GM13976 (cell line): ENCODE measurements around the gene KLHDC4.

ENCODE experiments used
- DNase-seq: peaks from one replicate; pipeline ENCODE4 v3.0.0; 2012; ENCODE audit warnings: low spot score
- CTCF ChIP-seq: IDR thresholded peaks from 2 replicates; pipeline ENCODE4 v1.5.1; 2012; ENCODE audit warnings: borderline replicate concordance, mild to moderate bottlenecking; ENCODE audit not compliant: insufficient read depth; ENCODE audit errors: extremely low read depth, missing control alignments, control extremely low read depth
- in situ Hi-C: fragments of 300-500 bp; cut with MboI; formaldehyde crosslinking; loops from one replicate; pipeline ENCODE4 v1.12.0; 2022; ENCODE audit warnings: low sequenced_read_pairs, mixed read lengths, inconsistent platforms; ENCODE audit not compliant: unreplicated experiment

KLHDC4 gene

GRCh38 chr16:87715658-87716057, 50.1 kb downstream of the KLHDC4 start:
- in situ Hi-C loops: no loop called here
- TF ChIP-seq CTCF: no peak

GRCh38 chr16:87715231-87715630, 50.6 kb downstream of the KLHDC4 start:
- in situ Hi-C loops: no loop called here
- TF ChIP-seq CTCF: no peak
- DNase-seq: no peak

More at GRCh38 chr16:87715658-87716057, 50.1 kb downstream of the KLHDC4 start:
- DNase-seq: no peak

GRCh38 chr16:87713451-87714229, 52.1 kb downstream of the KLHDC4 start:
- no peak for TF ChIP-seq CTCF
- DNase-seq: no peak
- in situ Hi-C loops: no loop called here

GRCh38 chr16:87712184-87712762, 53.5 kb downstream of the KLHDC4 start:
- TF ChIP-seq CTCF: no peak
- in situ Hi-C loops: no loop called here
- DNase-seq: no peak

- in situ Hi-C loops: no loop called here
- DNase-seq: no peak
- no peak for TF ChIP-seq CTCF
Measured at GRCh38 chr16:87710887-87711286, 54.9 kb downstream of the KLHDC4 start.

- in situ Hi-C loops: no loop called here
- no peak for DNase-seq
- no peak for TF ChIP-seq CTCF
Measured at GRCh38 chr16:87709677-87710076, 56.1 kb downstream of the KLHDC4 start.
